ENCODE data around the gene LETMD1.
A peak's percentile ranks its signal among the peaks of the same experiment; 100 is the strongest.

Gene LETMD1

GRCh38 chr12:51025836-51026638, 22.1 kb upstream of the LETMD1 start, which contains the start of gene SLC11A2:
Gene SLC11A2 (minus strand): TSS chr12:51026384. CDS start chr12:51010728, 15,656 bp downstream.
- peak; percentile 68 for DNase-seq

GRCh38 chr12:51027342-51027835, 20.7 kb upstream of the LETMD1 start:
- no peak for DNase-seq

GRCh38 chr12:51028126-51028812, 19.9 kb upstream of the LETMD1 start:
- DNase-seq, result peak; percentile 40

- no peak for DNase-seq
Observed at GRCh38 chr12:51028813-51029150, 19.3 kb upstream of the LETMD1 start.

- DNase-seq, result no peak
Observed at GRCh38 chr12:51033048-51033447, 15.1 kb upstream of the LETMD1 start.

DNA sequence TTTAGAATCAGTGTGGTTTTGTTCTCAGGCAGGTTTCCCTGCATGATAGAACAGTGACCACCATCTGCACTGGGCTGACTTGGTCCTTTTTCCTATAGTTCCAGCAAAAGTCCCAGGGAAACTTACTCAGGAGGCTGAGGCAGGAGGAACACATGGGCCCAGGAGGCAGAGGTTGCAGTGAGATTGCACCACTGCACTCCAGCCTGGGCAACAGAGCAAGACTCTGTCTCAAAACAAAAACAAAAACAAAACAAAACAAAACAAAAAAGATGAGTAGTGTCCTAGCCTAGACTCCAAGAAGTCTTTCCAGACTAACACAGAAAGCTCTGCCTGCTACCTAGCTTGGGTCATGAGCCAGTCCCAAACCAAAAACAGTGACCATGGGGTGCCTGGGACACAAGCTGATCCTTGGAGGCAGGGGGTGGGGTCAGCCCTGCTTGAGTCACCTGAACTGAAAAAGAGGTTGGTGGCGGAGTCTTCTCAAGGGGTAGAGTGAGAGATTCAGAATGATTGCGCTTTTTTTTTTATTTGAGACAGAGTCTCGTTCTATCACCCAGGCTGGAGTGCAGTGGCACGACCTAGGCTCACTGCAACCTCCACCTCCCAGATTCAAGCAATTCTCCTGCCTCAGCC, 14.6 kb upstream of the LETMD1 start:
- DNase-seq, result no peak

DNA sequence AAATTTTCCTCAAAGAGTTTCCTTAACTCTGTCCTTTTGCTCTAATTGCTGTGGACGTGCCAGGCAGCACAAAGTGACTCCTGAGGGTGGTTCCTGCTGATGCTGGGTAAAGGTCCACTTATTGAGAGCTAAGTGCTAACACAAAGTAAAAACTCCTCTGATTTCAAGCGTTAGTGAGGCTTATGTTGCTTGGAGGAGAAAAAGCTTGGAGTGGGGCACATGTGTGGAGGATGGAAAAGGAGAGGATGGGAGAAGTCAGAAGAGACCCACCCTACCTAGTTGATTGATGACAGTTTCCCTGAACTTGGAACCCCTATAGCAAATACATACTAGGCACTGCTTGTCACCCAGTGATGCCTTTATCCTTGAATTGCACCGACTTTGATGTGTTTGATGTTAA, 11.8 kb upstream of the LETMD1 start:
- DNase-seq, result no peak

GRCh38 chr12:51048661-51049251, 629 bp downstream of the LETMD1 start:
- DNase-seq, result no peak

DNA sequence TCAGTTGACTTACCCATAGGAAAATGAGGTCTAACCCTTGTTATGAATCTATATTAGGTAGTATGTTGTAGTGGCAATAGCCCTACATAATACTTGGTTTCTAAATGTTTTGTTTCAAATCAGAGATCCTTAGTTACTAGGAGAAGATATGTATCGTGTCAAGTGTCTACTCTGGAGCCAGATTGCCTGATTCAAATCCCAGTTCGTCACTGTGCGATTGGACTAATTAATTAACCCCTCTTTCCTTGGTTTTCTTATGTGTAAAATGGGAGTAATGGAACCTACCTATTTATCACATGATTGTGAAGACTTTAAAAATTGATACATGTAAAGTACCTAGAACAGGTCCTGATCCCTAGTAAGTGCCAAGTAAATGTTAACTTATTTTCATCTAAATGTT, 1.4 kb downstream of the LETMD1 start:
- DNase-seq, result no peak

- DNase-seq, result no peak
Observed at GRCh38 chr12:51051787-51052186, 3.7 kb downstream of the LETMD1 start.

GRCh38 chr12:51055060-51055459, 6.9 kb downstream of the LETMD1 start:
- DNase-seq, result no peak

- no peak for DNase-seq
Observed at GRCh38 chr12:51056242-51056641, 8.1 kb downstream of the LETMD1 start.

- no peak for DNase-seq
Observed at GRCh38 chr12:51059086-51059485, 11.0 kb downstream of the LETMD1 start.

DNA sequence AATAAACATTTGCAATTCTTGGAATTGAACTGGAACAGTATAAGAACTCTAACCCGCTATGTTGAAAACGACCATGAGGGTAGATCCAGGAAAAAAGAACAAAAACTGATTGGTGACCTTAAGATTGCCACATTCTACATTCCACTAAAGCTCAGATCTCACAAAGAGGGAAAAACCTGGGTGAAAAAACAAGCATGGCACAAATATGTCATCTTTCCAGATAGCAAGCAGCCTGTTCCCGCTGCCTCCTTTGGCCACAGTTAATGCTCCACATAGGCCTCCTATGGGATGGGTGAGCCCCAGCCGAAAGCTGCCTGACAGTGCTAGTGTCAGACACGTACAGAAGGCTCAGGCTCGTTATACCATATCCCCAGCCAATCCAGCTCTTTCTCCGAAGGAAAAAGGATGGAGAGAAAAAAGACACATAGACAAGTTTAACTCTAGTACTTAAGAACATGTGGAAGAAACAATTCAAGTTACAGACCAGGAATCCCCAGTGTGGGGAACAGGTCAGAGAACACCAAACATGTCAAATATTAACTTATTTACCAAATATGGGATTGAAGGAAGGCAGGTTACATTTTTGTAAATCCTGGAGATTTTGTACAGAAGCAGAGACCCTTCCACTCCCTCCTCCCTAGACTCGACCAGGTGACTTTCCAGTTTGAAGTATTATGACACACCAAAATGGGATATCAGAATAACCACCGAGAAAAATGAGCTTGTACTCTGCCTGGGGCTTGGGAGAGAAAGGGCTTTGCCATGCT, 14.7 kb downstream of the LETMD1 start:
- no peak for DNase-seq

DNA sequence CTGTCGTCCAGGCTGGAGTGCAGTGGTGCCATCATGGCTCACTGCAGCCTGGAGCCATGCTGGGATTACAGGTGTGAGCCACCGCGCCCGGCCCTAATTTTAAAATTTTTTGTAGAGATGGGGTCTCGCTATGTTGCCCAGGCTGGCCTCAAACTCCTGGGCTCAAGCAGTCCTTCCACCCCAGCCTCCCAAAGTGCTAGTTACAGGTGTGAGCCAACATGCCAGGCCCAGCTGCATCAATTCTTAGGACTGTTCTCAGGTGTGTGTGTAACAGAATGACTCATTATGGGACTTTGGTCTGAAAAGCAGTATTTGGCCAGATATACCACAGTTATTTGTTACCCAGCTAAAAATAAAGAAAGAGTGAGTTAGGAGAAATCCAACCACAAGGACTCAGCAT, 17.4 kb downstream of the LETMD1 start:
- DNase-seq, result no peak

- DNase-seq, result no peak
Observed at GRCh38 chr12:51067229-51067628, 19.1 kb downstream of the LETMD1 start.

- no peak for DNase-seq
Observed at GRCh38 chr12:51067771-51068170, 19.6 kb downstream of the LETMD1 start.

DNA sequence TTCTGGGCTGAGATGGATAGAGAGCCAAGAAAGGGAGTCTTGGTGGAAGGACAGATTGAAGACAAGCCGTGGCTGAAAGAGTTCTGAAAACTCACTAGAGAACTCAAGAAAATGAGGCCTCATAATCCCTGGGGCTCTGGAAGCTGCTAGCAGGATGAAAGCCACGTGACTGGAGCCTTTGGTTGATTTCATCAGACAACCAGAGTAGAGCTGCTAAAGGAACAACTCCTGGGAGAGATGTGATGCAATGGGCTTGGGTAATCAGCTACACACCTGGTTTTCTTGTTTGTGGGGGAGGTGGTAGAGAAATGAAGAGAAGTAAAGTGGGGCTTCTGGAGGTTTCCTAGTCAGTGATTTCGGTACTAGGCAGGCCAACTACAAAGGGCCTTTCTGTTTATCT, 21.9 kb downstream of the LETMD1 start:
- DNase-seq, result no peak

GRCh38 chr12:51071663-51072062, 23.5 kb downstream of the LETMD1 start:
- DNase-seq, result no peak

DNA sequence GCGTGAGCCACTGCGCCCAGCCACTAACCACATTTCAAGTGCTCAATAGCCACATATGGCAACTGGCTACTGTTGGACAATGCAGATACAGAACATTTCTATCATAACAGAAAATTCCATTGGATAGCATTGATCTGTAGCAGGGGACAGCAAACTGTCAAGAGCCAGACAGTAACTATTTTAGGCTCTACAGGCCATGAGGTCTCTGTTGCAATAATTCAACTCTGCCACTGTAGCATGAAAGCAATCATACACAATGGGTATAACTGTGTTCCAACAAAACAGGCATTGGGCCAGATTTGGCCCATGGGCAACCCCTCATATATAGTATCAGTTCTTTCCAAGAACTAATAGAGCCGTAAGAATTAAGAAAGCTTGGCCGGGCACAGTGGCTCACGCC, 27.3 kb downstream of the LETMD1 start:
- DNase-seq, result no peak

- no peak for DNase-seq
Observed at GRCh38 chr12:51076236-51076930, 28.3 kb downstream of the LETMD1 start.

DNA sequence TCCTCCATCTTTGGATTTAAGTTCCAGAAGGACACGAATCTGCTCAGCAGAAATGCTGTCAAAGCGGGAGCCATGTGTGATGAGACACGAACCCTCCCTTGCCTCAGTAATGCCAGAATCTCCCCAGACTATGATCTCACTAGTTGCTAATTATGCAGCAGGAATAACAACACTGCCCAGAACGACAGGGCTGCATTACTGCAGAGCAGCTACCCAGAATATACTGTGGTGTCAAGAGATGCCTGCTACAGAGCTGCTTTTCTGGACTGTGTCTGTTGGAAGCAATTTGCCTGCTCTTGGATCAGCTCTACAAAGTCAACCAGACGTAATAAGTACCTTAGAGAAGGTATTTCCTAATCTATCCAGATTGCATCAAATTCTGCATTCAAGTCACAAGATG, 29.8 kb downstream of the LETMD1 start:
- no peak for DNase-seq
